ENCODE data around the gene SPTLC3. TPM values are rescaled to one million over a fixed set of nuclear protein-coding genes. Genes with fewer than 3 reads are reported as not detected.

SPTLC3 gene
- total RNA-seq, 1 donor from 2014 or later: 18.7 TPM

DNA sequence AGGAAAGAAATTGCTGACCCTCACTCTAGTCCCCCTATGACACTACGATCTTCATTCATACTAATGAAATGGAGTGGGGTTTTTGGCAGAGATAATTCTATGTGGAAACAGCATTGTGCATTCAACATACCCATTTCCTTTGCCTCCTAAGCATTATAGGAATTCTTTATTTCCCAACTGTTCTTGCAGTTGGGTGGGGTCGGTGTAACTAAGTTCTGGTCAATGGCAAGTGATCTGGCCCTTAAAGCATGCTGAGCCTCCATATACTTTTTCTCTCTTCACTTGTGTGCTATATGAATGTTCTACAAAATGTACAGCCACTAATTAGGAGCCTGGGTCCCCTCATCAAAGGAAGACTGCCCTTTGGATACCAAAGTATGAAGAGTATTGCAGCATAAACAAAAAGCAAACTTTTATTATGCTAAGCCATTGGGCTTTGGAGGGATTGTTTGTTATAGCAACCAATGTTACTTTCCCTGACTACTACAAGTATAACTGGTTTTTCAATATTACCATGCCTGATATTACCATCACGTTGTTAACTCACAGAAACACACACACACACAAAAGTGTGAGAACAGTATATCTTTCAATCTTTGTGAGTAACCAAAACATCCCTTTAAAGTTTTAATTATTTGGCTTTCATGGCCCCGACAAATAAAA lies 203.3 kb downstream of the SPTLC3 start:
- intact Hi-C loops (cut with DNase I): no loop called here
- H3K4me1 ChIP-seq: no peaks in the 10 kb centered on the region
- DNase-seq (no peak), ATAC-seq (no peak)
- TF ChIP-seq, protein P1, sequence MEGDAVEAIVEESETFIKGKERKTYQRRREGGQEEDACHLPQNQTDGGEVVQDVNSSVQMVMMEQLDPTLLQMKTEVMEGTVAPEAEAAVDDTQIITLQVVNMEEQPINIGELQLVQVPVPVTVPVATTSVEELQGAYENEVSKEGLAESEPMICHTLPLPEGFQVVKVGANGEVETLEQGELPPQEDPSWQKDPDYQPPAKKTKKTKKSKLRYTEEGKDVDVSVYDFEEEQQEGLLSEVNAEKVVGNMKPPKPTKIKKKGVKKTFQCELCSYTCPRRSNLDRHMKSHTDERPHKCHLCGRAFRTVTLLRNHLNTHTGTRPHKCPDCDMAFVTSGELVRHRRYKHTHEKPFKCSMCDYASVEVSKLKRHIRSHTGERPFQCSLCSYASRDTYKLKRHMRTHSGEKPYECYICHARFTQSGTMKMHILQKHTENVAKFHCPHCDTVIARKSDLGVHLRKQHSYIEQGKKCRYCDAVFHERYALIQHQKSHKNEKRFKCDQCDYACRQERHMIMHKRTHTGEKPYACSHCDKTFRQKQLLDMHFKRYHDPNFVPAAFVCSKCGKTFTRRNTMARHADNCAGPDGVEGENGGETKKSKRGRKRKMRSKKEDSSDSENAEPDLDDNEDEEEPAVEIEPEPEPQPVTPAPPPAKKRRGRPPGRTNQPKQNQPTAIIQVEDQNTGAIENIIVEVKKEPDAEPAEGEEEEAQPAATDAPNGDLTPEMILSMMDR (IDR thresholded peaks at IDR 0.05): no peak
- no peaks in the 10 kb centered on the region for H3K27me3 ChIP-seq (ENCODE audit: low read depth)
- H3K36me3 ChIP-seq: no peaks in the 10 kb centered on the region
- no peak overlapping the region for H3K4me3 ChIP-seq
- no peak overlapping the region for H3K27ac ChIP-seq
- no peaks in the 10 kb centered on the region for H3K9me3 ChIP-seq

- Histone ChIP-seq H3K4me3 (no peak overlapping the region), H3K27me3 (ENCODE audit: low read depth) (peaks cover 2% of the 10 kb centered on the region), H3K36me3 (no peaks in the 10 kb centered on the region), H3K9me3 (no peaks in the 10 kb centered on the region), H3K4me1 (no peaks in the 10 kb centered on the region), H3K27ac (no peak overlapping the region)
- TF ChIP-seq, protein P1 (IDR thresholded peaks at IDR 0.05): no peak
- DNase-seq (no peak), ATAC-seq (no peak)
- intact Hi-C loops (cut with DNase I): no loop called here
Measured at GRCh38 chr20:13212750-13213149, 204.0 kb downstream of the SPTLC3 start.

GRCh38 chr20:13213335-13213734 lies 204.6 kb downstream of the SPTLC3 start:
- H3K4me3 ChIP-seq: no peak overlapping the region
- H3K36me3 ChIP-seq: no peaks in the 10 kb centered on the region
- intact Hi-C loops (cut with DNase I): no loop called here
- H3K27ac ChIP-seq: no peak overlapping the region
- H3K4me1 ChIP-seq: no peaks in the 10 kb centered on the region
- ATAC-seq (no peak), DNase-seq (no peak)
- TF ChIP-seq, protein P1 (IDR thresholded peaks at IDR 0.05): no peak
- peaks cover 4% of the 10 kb centered on the region for H3K27me3 ChIP-seq (ENCODE audit: low read depth)
- H3K9me3 ChIP-seq: no peaks in the 10 kb centered on the region

DNA sequence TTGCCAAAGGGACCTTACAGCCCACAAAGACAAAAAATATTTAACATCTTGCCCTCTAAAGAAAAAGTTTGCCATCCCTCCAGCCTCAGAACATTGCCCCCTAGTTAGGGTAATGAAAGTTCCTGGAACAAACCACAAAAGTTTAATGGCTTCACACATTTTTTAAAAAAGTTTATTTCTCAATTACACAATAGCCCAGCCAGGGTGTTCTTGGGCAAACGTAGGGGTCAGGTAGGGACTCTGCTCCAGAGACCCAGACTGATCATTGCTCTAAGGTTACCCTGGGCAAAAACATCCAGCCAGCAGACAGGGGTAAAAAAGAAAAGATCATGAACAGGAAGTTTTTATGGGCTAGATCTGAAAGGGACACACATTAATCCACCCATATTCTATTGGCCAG lies 207.8 kb downstream of the SPTLC3 start:
- Histone ChIP-seq H3K4me1 (peaks cover 11% of the 10 kb centered on the region), H3K27ac (no peak overlapping the region), H3K4me3 (no peak overlapping the region), H3K27me3 (ENCODE audit: low read depth) (peaks cover 25% of the 10 kb centered on the region), H3K36me3 (no peaks in the 10 kb centered on the region), H3K9me3 (no peaks in the 10 kb centered on the region)
- no peak for ATAC-seq
- DNase-seq: no peak
- intact Hi-C loops (cut with DNase I): no loop called here
- TF ChIP-seq, protein P1 (IDR thresholded peaks at IDR 0.05): no peak

Other genes starting within 250 kb of the SPTLC3 start
- 8.4 TPM for gene ISM1, start 212.3 kb downstream of the SPTLC3 start, total RNA-seq

Measured in lower lobe of right lung (tissue), 2 donors.